H1 (cell line): ENCODE data around the gene CAD. TPM values are rescaled to one million over a fixed set of nuclear protein-coding genes. Genes with fewer than 3 reads are reported as not detected.

Experiments
- CTCF ChIA-PET: fragments of 300-600 bp; sonication (Branson Sonifier 250); formaldehyde crosslinking; loops from one replicate; lab custom pipeline; 2021; ENCODE audit not compliant: partially characterized antibody; lab: Charles Lee
- POLR2A ChIA-PET: fragments of 300-600 bp; sonication (Branson Sonifier 250); formaldehyde crosslinking; loops from one replicate; lab custom pipeline; 2021; ENCODE audit warnings: inconsistent platforms; ENCODE audit not compliant: partially characterized antibody; lab: Charles Lee
- DNase-seq, 2 experiments: peaks; one replicate each; pipeline versions ENCODE4 v3.0.0 to v3.0.0-alpha.2; 2010 to 2022; ENCODE audit warnings: low spot score in 2 of 2, low read depth in 1 of 2, mixed read lengths in 1 of 2
- FAIRE-seq: peaks from 2 replicates; lab custom pipeline; 2011; peaks lifted over from hg19 to GRCh38; lab: Jason Lieb, UNC
- H2AFZ ChIP-seq: 2 replicates; pipeline ENCODE4 v1.8.1; 2012; ENCODE audit warnings: low read length, inconsistent platforms
- H2AK5ac ChIP-seq: 2 replicates; pipeline ENCODE4 v1.6.1; 2013; ENCODE audit warnings: low read depth, low read length
- H2BK120ac ChIP-seq: replicated peaks from 2 replicates; pipeline ENCODE3; 2013; ENCODE audit warnings: low read depth, low read length, inconsistent platforms
- H2BK12ac ChIP-seq: 2 replicates; pipeline ENCODE4 v1.6.1; 2013; ENCODE audit warnings: low read depth, low read length
- H2BK15ac ChIP-seq: 2 replicates; pipeline ENCODE4 v1.6.1; 2013; ENCODE audit warnings: low read length
- H2BK20ac ChIP-seq: 2 replicates; pipeline ENCODE4 v1.6.1; 2013; ENCODE audit warnings: low read length
- H2BK5ac ChIP-seq: 2 replicates; pipeline ENCODE4 v1.6.1; 2013; ENCODE audit warnings: low read depth, low read length
- H3K14ac ChIP-seq: 2 replicates; pipeline ENCODE4 v1.6.1; 2013; ENCODE audit warnings: inconsistent platforms; ENCODE audit not compliant: insufficient read length
- H3K18ac ChIP-seq: 2 replicates; pipeline ENCODE4 v1.6.1; 2013; ENCODE audit warnings: low read length; ENCODE audit errors: extremely low read depth
- H3K23ac ChIP-seq: 2 replicates; pipeline ENCODE4 v1.6.1; 2013; ENCODE audit warnings: inconsistent platforms; ENCODE audit not compliant: insufficient read length
- H3K23me2 ChIP-seq: 2 replicates; pipeline ENCODE4 v1.6.1; 2013; ENCODE audit warnings: low read depth, low read length
- H3K27ac ChIP-seq: 2 replicates; pipeline ENCODE4 v1.6.1; 2011; ENCODE audit warnings: low read depth, low read length, inconsistent platforms
- H3K27me3 ChIP-seq, 4 experiments: replicated peaks in 1 of 4; 1 replicate in 1 of 4; 2 replicates in 3 of 4; pipeline versions ENCODE4 v1.6.1 to v1.8.1; 2011 to 2013; ENCODE audit warnings: low read length in 3 of 4, mild to moderate bottlenecking in 3 of 4, inconsistent platforms in 2 of 4, mixed read lengths in 2 of 4, moderate library complexity in 1 of 4; ENCODE audit not compliant: control insufficient read depth in 3 of 4, insufficient read depth in 3 of 4; ENCODE audit errors: extremely low read depth in 1 of 4
- H3K36me3 ChIP-seq, 4 experiments: 2 replicates each; pipeline versions ENCODE4 v1.6.1 to v1.8.1; 2011 to 2013; ENCODE audit warnings: mild to moderate bottlenecking in 4 of 4, low read length in 3 of 4, moderate library complexity in 2 of 4, control low read depth in 1 of 4, inconsistent platforms in 1 of 4; ENCODE audit not compliant: insufficient read depth in 4 of 4, control insufficient read depth in 2 of 4
- H3K4ac ChIP-seq: replicated peaks from 2 replicates; pipeline ENCODE3; 2013; ENCODE audit warnings: low read length, low read depth, mixed read lengths, inconsistent platforms; ENCODE audit not compliant: insufficient read length
- H3K4me1 ChIP-seq, 4 experiments: replicated peaks in 1 of 4; 1 replicate in 1 of 4; 2 replicates in 3 of 4; pipeline versions ENCODE4 v1.6.1 to v1.8.1; 2011 to 2013; ENCODE audit warnings: low read length in 3 of 4, inconsistent platforms in 2 of 4, mixed read lengths in 1 of 4; ENCODE audit not compliant: insufficient read depth in 4 of 4, control insufficient read depth in 3 of 4
- H3K4me2 ChIP-seq, 2 experiments: 2 replicates each; pipeline versions ENCODE4 v1.6.1 to v1.8.1; 2011 to 2013; ENCODE audit warnings: low read depth in 2 of 2, low read length in 2 of 2, control low read depth in 1 of 2, inconsistent platforms in 1 of 2, mild to moderate bottlenecking in 1 of 2; ENCODE audit not compliant: insufficient read depth in 1 of 2
- H3K4me3 ChIP-seq, 4 experiments: fragments of 200-600, 300-600 bp in 1 of 4; sonication (generic), shearing (Covaris generic), sonication (Bioruptor Twin) in 1 of 4; 2 replicates each; pipeline versions ENCODE4 v1.5.1 to v1.8.1; 2011 to 2016; ENCODE audit warnings: low read length in 4 of 4, low read depth in 3 of 4, control low read depth in 2 of 4, inconsistent platforms in 2 of 4, mild to moderate bottlenecking in 2 of 4, mixed read lengths in 1 of 4, moderate library complexity in 1 of 4; ENCODE audit not compliant: insufficient read depth in 2 of 4; ENCODE audit errors: extremely low read depth in 1 of 4
- H3K56ac ChIP-seq: replicated peaks from 2 replicates; pipeline ENCODE3; 2013; ENCODE audit warnings: low read depth, mild to moderate bottlenecking, mixed read lengths, low read length, inconsistent platforms; ENCODE audit not compliant: insufficient read length
- H3K79me1 ChIP-seq: 2 replicates; pipeline ENCODE4 v1.6.1; 2013; ENCODE audit warnings: low read depth, low read length, control low read depth
- H3K79me2 ChIP-seq, 2 experiments: 2 replicates each; pipeline versions ENCODE4 v1.6.1 to v1.8.1; 2012 to 2013; ENCODE audit warnings: low read length in 2 of 2, mild to moderate bottlenecking in 2 of 2, inconsistent platforms in 1 of 2; ENCODE audit not compliant: insufficient read depth in 2 of 2, control insufficient read depth in 1 of 2
- H3K9ac ChIP-seq, 4 experiments: replicated peaks in 1 of 4; 1 replicate in 1 of 4; 2 replicates in 3 of 4; pipeline versions ENCODE4 v1.6.1 to v1.8.1; 2011 to 2013; ENCODE audit warnings: low read depth in 3 of 4, low read length in 3 of 4, control low read depth in 2 of 4, mild to moderate bottlenecking in 2 of 4, moderate library complexity in 2 of 4, inconsistent platforms in 1 of 4; ENCODE audit errors: extremely low read depth in 1 of 4
- H3K9me3 ChIP-seq, 2 experiments: 2 replicates each; pipeline versions ENCODE4 v1.6.1 to v1.8.1; 2012 to 2013; ENCODE audit warnings: mild to moderate bottlenecking in 2 of 2, moderate library complexity in 2 of 2, control low read depth in 1 of 2, inconsistent platforms in 1 of 2, low read depth in 1 of 2, low read length in 1 of 2, mixed read lengths in 1 of 2; ENCODE audit not compliant: insufficient read depth in 2 of 2
- H4K20me1 ChIP-seq, 2 experiments: replicated peaks in 1 of 2; 2 replicates each; pipeline versions ENCODE3 to v1.8.1; 2011 to 2013; ENCODE audit warnings: inconsistent platforms in 2 of 2, low read length in 2 of 2, mild to moderate bottlenecking in 1 of 2; ENCODE audit not compliant: insufficient read depth in 2 of 2, control insufficient read depth in 1 of 2
- H4K5ac ChIP-seq: 2 replicates; pipeline ENCODE4 v1.6.1; 2013; ENCODE audit warnings: low read length, low read depth, mixed read lengths, inconsistent platforms; ENCODE audit not compliant: insufficient read length
- H4K8ac ChIP-seq: 2 replicates; pipeline ENCODE4 v1.8.0; 2013; ENCODE audit warnings: mild to moderate bottlenecking, moderate library complexity, low read length, inconsistent platforms; ENCODE audit not compliant: insufficient read depth; ENCODE audit errors: extremely low read depth
- H4K91ac ChIP-seq: replicated peaks from 2 replicates; pipeline ENCODE3; 2013; ENCODE audit warnings: low read length, mixed read lengths, inconsistent platforms; ENCODE audit not compliant: insufficient read length
- EGR1 ChIP-seq: IDR thresholded peaks from 2 replicates; pipeline ENCODE4 v1.6.1; 2011; ENCODE audit warnings: low read depth, low read length, borderline replicate concordance
- EP300 ChIP-seq, 2 experiments: IDR thresholded peaks; 1 replicate in 1 of 2; 2 replicates in 1 of 2; pipeline ENCODE4 v1.6.1; 2011 to 2012; ENCODE audit warnings: low read depth in 2 of 2, low read length in 2 of 2, mild to moderate bottlenecking in 2 of 2, borderline replicate concordance in 1 of 2, inconsistent platforms in 1 of 2, moderate library complexity in 1 of 2
- HDAC6 ChIP-seq: IDR thresholded peaks from one replicate; pipeline ENCODE4 v1.7.1; 2012; ENCODE audit warnings: low read depth, mild to moderate bottlenecking, inconsistent platforms, low read length, moderate library complexity
- JUND ChIP-seq: IDR thresholded peaks from 2 replicates; pipeline ENCODE4 v1.6.1; 2011; ENCODE audit warnings: mild to moderate bottlenecking, improper control_type of control experiment, low read length
- MAFK ChIP-seq: IDR thresholded peaks from 2 replicates; pipeline ENCODE4 v1.6.1; 2012; ENCODE audit warnings: low read depth, mild to moderate bottlenecking, improper control_type of control experiment, low read length
- PHF8 ChIP-seq: fragments of 200-600 bp; sonication (generic); conservative IDR thresholded peaks from 2 replicates; pipeline ENCODE4 v1.7.1; 2012; ENCODE audit warnings: low read depth, mild to moderate bottlenecking, inconsistent platforms, low read length, moderate library complexity
- POLR2AphosphoS5 ChIP-seq: IDR thresholded peaks from 2 replicates; pipeline ENCODE4 v1.6.1; 2011; ENCODE audit warnings: low read depth, low read length
- POU5F1 ChIP-seq: IDR thresholded peaks from 2 replicates; pipeline ENCODE4 v1.6.1; 2011; ENCODE audit warnings: low read depth, mild to moderate bottlenecking, low read length, moderate library complexity
- RAD21 ChIP-seq, 2 experiments: IDR thresholded peaks in 1 of 2; conservative IDR thresholded peaks in 1 of 2; 2 replicates each; pipeline ENCODE4 v1.6.1; 2011; ENCODE audit warnings: low read depth in 2 of 2, low read length in 2 of 2, improper control_type of control experiment in 1 of 2, inconsistent platforms in 1 of 2, mild to moderate bottlenecking in 1 of 2, moderate library complexity in 1 of 2
- TCF12 ChIP-seq: IDR thresholded peaks from 2 replicates; pipeline ENCODE4 v1.6.1; 2011; ENCODE audit warnings: low read depth, mild to moderate bottlenecking, low read length
- YY1 ChIP-seq: IDR thresholded peaks from 2 replicates; pipeline ENCODE4 v1.6.1; 2011; ENCODE audit warnings: low read depth, mild to moderate bottlenecking, low read length
- WGBS, 2 experiments: shearing (Covaris generic) in 1 of 2; methylation state at CpG; one replicate each; pipeline versions ENCODE4 v1.1.6 to v1.1.7; 2013 to 2015; ENCODE audit warnings: low lambda C conversion rate in 2 of 2, mixed read lengths in 2 of 2, inconsistent platforms in 1 of 2, low coverage in 1 of 2, missing lambda C conversion rate in 1 of 2; ENCODE audit not compliant: insufficient replicate concordance in 2 of 2, insufficient coverage in 1 of 2, insufficient read length in 1 of 2; ENCODE audit errors: extremely low coverage in 1 of 2, missing lambda C conversion rate in 1 of 2; 5-methylcytosine and 5-hydroxymethylcytosine counted together
- polyA plus RNA-seq, 7 experiments: library from polyadenylated mRNA; depleted of rRNA in 3 of 7; stranded (reverse) in 5 of 7; unstranded in 2 of 7; fragments of >200 nt in 5 of 7; fragments of 200-250 nt in 2 of 7; gene quantifications; 1 replicate in 5 of 7; 2 replicates in 1 of 7; 4 replicates in 1 of 7; pipeline versions ENCODE4 v1.2.1 to v1.2.3, GENCODE V29; 2011 to 2013; ENCODE audit warnings: missing spikeins in 2 of 7, mixed read lengths in 2 of 7
- total RNA-seq: library from RNA; stranded (reverse); fragmentation: NEBNext Ultra II Directional; extraction: Animal tissue kit (Norgen Biotek cat#: 25700); gene quantifications from 2 replicates; pipeline ENCODE4 v1.2.1, GENCODE V29; 2021
- TF ChIP-seq, protein P1 (sequence below): IDR thresholded peaks from 2 replicates; pipeline ENCODE4 v1.6.1; 2012; ENCODE audit warnings: low read length, inconsistent platforms

The CAD gene
- total and polyA plus RNA-seq, 2 of the 8 experiments (the other 6 are each of a cell fraction or from before 2014, with no cell fraction given), result 130 to 146 TPM

DNA sequence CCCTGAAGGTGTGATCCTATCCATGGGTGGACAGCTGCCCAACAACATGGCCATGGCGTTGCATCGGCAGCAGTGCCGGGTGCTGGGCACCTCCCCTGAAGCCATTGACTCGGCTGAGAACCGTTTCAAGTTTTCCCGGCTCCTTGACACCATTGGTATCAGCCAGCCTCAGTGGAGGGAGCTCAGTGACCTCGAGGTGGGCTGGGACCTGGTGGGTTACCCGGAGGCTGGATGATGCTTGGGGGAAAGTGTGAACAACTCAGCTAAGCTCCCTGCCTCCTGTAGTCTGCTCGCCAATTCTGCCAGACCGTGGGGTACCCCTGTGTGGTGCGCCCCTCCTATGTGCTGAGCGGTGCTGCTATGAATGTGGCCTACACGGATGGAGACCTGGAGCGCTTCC, 16.2 kb downstream of the CAD start:
- Histone ChIP-seq H3K23ac (no peak overlapping the region), H2BK120ac (no peak overlapping the region), H4K5ac (no peak overlapping the region), H2BK5ac (no peak overlapping the region), H3K56ac (no peak overlapping the region), H3K9ac (no peak overlapping the region), H3K14ac (no peak overlapping the region), H3K9me3 (no peaks in the 10 kb centered on the region), H4K8ac (no peak overlapping the region; the same call in 1 of the 2 replicates), H3K18ac (no peak overlapping the region), H2AFZ (no peak overlapping the region), H3K27ac (no peak overlapping the region), H3K27me3 (no peaks in the 10 kb centered on the region), H2BK12ac (no peak overlapping the region), H4K20me1 (peaks cover 2 to 12% of the 10 kb centered on the region in 2 experiments), H3K4ac (no peak overlapping the region), H3K23me2 (no peaks in the 10 kb centered on the region), H3K79me2 (no peaks in the 10 kb centered on the region), H3K36me3 (peaks cover 61 to 89% (median 79%) of the 10 kb centered on the region in 4 experiments), H4K91ac (no peak overlapping the region), H3K79me1 (no peaks in the 10 kb centered on the region), H3K4me2 (no peak overlapping the region), H2AK5ac (no peak overlapping the region), H2BK15ac (no peak overlapping the region), H2BK20ac (no peak overlapping the region), H3K4me1 (no peaks in the 10 kb centered on the region), H3K4me3 (no peak overlapping the region)
- 93% methylated on average over 14 of the region's 14 CpGs; no CpG with 5 or more reads in 1 of the 2 experiments for WGBS, 2 experiments
- ChIA-PET CTCF (interaction anchor here (0.6 to 6.9 kb wide), 11 partner anchors 10 to 134 kb away, joined by 3 to 55 read pairs (median 4); partner anchors contain the start of gene TRIM54), POLR2A (interaction anchor here (0.6 to 32.6 kb wide), 9 partner anchors 5 to 136 kb away, joined by 3 to 835 read pairs (median 3); partner anchors contain the start of genes CAD, MPV17 and TRIM54)
- DNase-seq (no peak), FAIRE-seq (no peak)
- TF ChIP-seq PHF8, result no peak
- TF ChIP-seq RAD21 (IDR thresholded peaks at IDR 0.05 in 1 of 2, conservative IDR thresholded peaks at IDR 0.05 in 1 of 2; ENCODE audit: low read depth in 2 of 2, low read length in 2 of 2), result no peak
- no peak for TF ChIP-seq EGR1
- TF ChIP-seq POLR2AphosphoS5, result no peak
- no peak for TF ChIP-seq YY1
- TF ChIP-seq TCF12, result no peak
- no peak for TF ChIP-seq EP300 (IDR thresholded peaks at IDR 0.05; ENCODE audit: borderline replicate concordance in 1 of 2, low read depth in 2 of 2, low read length in 2 of 2)
- TF ChIP-seq JUND, result no peak
- no peak for TF ChIP-seq MAFK
- TF ChIP-seq POU5F1, result no peak
- TF ChIP-seq, protein P1, sequence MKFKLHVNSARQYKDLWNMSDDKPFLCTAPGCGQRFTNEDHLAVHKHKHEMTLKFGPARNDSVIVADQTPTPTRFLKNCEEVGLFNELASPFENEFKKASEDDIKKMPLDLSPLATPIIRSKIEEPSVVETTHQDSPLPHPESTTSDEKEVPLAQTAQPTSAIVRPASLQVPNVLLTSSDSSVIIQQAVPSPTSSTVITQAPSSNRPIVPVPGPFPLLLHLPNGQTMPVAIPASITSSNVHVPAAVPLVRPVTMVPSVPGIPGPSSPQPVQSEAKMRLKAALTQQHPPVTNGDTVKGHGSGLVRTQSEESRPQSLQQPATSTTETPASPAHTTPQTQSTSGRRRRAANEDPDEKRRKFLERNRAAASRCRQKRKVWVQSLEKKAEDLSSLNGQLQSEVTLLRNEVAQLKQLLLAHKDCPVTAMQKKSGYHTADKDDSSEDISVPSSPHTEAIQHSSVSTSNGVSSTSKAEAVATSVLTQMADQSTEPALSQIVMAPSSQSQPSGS, result no peak
- TF ChIP-seq HDAC6, result no peak
